Kidney epithelial cell (primary cell): Measurements from ENCODE around the gene BCL6B. TPM values are rescaled to one million over a fixed set of nuclear protein-coding genes. Genes with fewer than 3 reads are reported as not detected.
A peak's percentile ranks its signal among the peaks of the same experiment; 100 is the strongest.

Experiments
- DNase-seq: peaks from one replicate; pipeline ENCODE4 v3.0.0-alpha.2; 2010; ENCODE audit warnings: low read depth
- H3K27me3 ChIP-seq: 2 replicates; pipeline ENCODE4 v1.6.0; 2011; ENCODE audit warnings: low read length; ENCODE audit not compliant: control insufficient read depth, insufficient read depth
- H3K36me3 ChIP-seq: 2 replicates; pipeline ENCODE4 v1.5.1; 2011; ENCODE audit warnings: low read length; ENCODE audit not compliant: control insufficient read depth, insufficient read depth
- H3K4me3 ChIP-seq: 2 replicates; pipeline ENCODE4 v1.5.1; 2011; ENCODE audit warnings: low read depth, mild to moderate bottlenecking, control low read depth, low read length
- CTCF ChIP-seq: IDR thresholded peaks from 2 replicates; pipeline ENCODE4 v1.5.1; 2011; ENCODE audit warnings: mild to moderate bottlenecking, moderate library complexity, low read length, control low read depth, inconsistent platforms; ENCODE audit not compliant: insufficient read depth, poor library complexity, severe bottlenecking
- total RNA-seq: library from RNA; depleted of rRNA; stranded (reverse); fragments of >200 nt; gene quantifications from 2 replicates; pipeline ENCODE4 v1.2.3, GENCODE V29; 2015

The BCL6B gene
- total RNA-seq, 1 donor from 2014 or later: 0.08 TPM

- peaks cover 1% of the 10 kb centered on the region for H3K36me3 ChIP-seq
- no peak for TF ChIP-seq CTCF
- H3K4me3 ChIP-seq: peak overlapping the region; percentile 87
- DNase-seq: no peak
- no peaks in the 10 kb centered on the region for H3K27me3 ChIP-seq
These were observed 7.6 kb upstream of the BCL6B start for GRCh38 chr17:7014995-7015958.

DNA sequence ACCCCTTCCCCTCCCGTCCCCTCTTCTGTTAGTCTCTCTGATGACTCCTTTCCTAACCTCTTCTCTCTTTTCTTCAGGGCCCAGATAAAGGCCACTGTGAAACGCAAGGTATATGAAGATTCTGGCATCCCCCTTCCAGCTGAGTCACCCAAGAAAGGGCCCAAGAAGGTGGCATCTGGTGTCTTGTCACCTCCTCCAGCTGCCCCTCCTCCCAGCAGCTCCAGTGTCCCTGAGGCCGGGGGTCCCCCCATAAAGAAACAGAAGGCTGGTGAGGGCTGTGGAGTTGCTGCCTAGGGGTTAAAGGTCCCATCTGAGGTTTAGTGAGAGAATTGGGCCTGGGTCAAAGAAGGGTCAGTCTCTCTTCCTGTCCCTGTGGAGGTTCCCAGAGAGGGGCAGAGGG is 6.4 kb upstream of the BCL6B start:
- no peak for TF ChIP-seq CTCF
- no peaks in the 10 kb centered on the region for H3K27me3 ChIP-seq

GRCh38 chr17:7016886-7017826 is 5.7 kb upstream of the BCL6B start:
- Histone ChIP-seq H3K27me3 (peaks cover 2% of the 10 kb centered on the region), H3K4me3 (no peak overlapping the region), H3K36me3 (peaks cover 1% of the 10 kb centered on the region)
- no peak for TF ChIP-seq CTCF
- no peak for DNase-seq

More for the DNA sequence above, 6.4 kb upstream of the BCL6B start:
- H3K36me3 ChIP-seq: peaks cover 1% of the 10 kb centered on the region
- no peak for DNase-seq
- no peak overlapping the region for H3K4me3 ChIP-seq

- Histone ChIP-seq H3K36me3 (peaks cover 1% of the 10 kb centered on the region), H3K27me3 (peaks cover 9% of the 10 kb centered on the region), H3K4me3 (no peak overlapping the region)
- no peak for DNase-seq
- TF ChIP-seq CTCF: no peak
These were observed 5.0 kb upstream of the BCL6B start for GRCh38 chr17:7017827-7018200.

DNA sequence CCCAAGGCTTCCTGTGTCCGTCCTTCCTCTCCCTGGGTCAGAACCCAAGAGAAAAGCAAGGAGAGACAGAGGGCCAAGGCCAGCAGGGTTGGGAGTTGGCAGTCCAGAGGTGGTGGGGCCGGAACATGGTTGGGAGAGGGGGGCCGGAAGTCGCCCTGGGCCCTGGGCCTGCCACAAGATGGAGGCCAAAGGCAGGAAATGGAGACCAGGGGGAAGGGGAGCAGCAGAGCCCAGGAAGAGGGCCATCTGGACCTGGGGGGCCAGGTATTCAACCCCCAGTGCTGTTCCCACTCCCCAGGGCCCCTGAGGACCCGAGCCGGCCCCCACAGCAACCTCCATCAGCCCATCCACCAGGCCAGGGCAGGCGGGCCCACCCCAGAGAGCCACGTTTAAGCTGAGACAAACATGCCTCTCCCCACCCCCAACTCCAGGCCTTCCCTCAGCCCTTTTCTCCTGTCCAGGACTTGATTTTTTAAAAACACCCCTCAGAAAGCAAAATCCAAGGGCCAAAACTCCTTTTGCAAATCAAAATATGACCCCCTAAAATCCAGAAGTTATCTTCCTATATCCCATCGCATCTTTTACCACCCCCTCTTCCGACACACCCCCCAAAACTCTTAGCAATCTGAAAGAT is 4.4 kb upstream of the BCL6B start:
- H3K36me3 ChIP-seq: peaks cover 1% of the 10 kb centered on the region
- H3K27me3 ChIP-seq: peaks cover 15% of the 10 kb centered on the region
- DNase-seq: no peak
- no peak for TF ChIP-seq CTCF
- no peak overlapping the region for H3K4me3 ChIP-seq
